CD8-positive, alpha-beta memory T cell (primary cell): ENCODE results near the gene CAMK2D. TPM values are rescaled to one million over a fixed set of nuclear protein-coding genes. Genes with fewer than 3 reads are reported as not detected.

Experiments
- CTCF ChIA-PET: fragments of 350-600 bp; sonication (Branson Sonifier 250); formaldehyde crosslinking; loops from one replicate; lab custom pipeline; 2021; ENCODE audit warnings: antibody characterized with exemption; lab: Charles Lee
- POLR2A ChIA-PET: fragments of 350-600 bp; sonication (Branson Sonifier 250); formaldehyde crosslinking; loops from one replicate; lab custom pipeline; 2021; ENCODE audit warnings: antibody characterized with exemption; lab: Charles Lee
- DNase-seq, 5 donors: peaks; one replicate each; pipeline versions ENCODE4 v3.0.0 to v3.0.0-alpha.2; 2020 to 2022; ENCODE audit warnings: mixed read lengths in 1 of 5
- H3K27ac ChIP-seq: one replicate; pipeline ENCODE4 v1.7.0; 2013; ENCODE audit warnings: low read depth, mild to moderate bottlenecking, low read length, moderate library complexity
- H3K27me3 ChIP-seq: 2 replicates; pipeline ENCODE4 v1.7.0; 2013; ENCODE audit warnings: low read length, mild to moderate bottlenecking; ENCODE audit not compliant: insufficient read depth, poor library complexity, severe bottlenecking
- H3K36me3 ChIP-seq: 2 replicates; pipeline ENCODE4 v1.7.0; 2013; ENCODE audit warnings: mild to moderate bottlenecking, low read length, moderate library complexity; ENCODE audit not compliant: insufficient read depth
- H3K4me1 ChIP-seq: 2 replicates; pipeline ENCODE4 v1.7.0; 2013; ENCODE audit warnings: mild to moderate bottlenecking, low read length, moderate library complexity; ENCODE audit not compliant: insufficient read depth
- H3K4me3 ChIP-seq: 2 replicates; pipeline ENCODE4 v1.7.0; 2013; ENCODE audit warnings: mild to moderate bottlenecking, low read length
- H3K9me3 ChIP-seq: 2 replicates; pipeline ENCODE4 v1.7.0; 2013; ENCODE audit warnings: mild to moderate bottlenecking, low read length
- H3K27ac Mint-ChIP-seq, 8 donors: one replicate each; pipeline ENCODE4 v1.8.0; 2020 to 2021; ENCODE audit warnings: mixed read lengths in 8 of 8, mild to moderate bottlenecking in 6 of 8, inconsistent platforms in 3 of 8, moderate library complexity in 3 of 8
- H3K27me3 Mint-ChIP-seq, 2 donors: one replicate each; pipeline ENCODE4 v1.8.0; 2020 to 2021; ENCODE audit warnings: mixed read lengths in 2 of 2, mild to moderate bottlenecking in 1 of 2, moderate library complexity in 1 of 2
- H3K36me3 Mint-ChIP-seq, 3 donors: one replicate each; pipeline ENCODE4 v1.8.0; 2020 to 2021; ENCODE audit warnings: mixed read lengths in 3 of 3, inconsistent platforms in 1 of 3, mild to moderate bottlenecking in 1 of 3
- H3K4me1 Mint-ChIP-seq, 3 donors: one replicate each; pipeline ENCODE4 v1.8.0; 2020 to 2021; ENCODE audit warnings: mixed read lengths in 3 of 3, inconsistent platforms in 1 of 3, mild to moderate bottlenecking in 1 of 3
- H3K4me3 Mint-ChIP-seq, 7 donors: one replicate each; pipeline ENCODE4 v1.8.0; 2020 to 2021; ENCODE audit warnings: mixed read lengths in 7 of 7, mild to moderate bottlenecking in 6 of 7, moderate library complexity in 4 of 7, inconsistent platforms in 2 of 7
- H3K9me3 Mint-ChIP-seq, 5 donors: one replicate each; pipeline ENCODE4 v1.8.0; 2020 to 2022; ENCODE audit warnings: mixed read lengths in 5 of 5, mild to moderate bottlenecking in 3 of 5, moderate library complexity in 2 of 5, inconsistent platforms in 1 of 5
- polyA plus RNA-seq: library from polyadenylated mRNA; unstranded; fragments of 300-500 nt; fragmentation: Illumina TruSeq; gene quantifications from one replicate; pipeline ENCODE4 v1.2.3, GENCODE V29; 2021
- total RNA-seq, 2 experiments: library from RNA; stranded (reverse); gene quantifications; one replicate each; pipeline ENCODE4 v1.2.3, GENCODE V29; 2021

CAMK2D gene
- total and polyA plus RNA-seq, 3 experiments from 2014 or later, result 19.6 to 57.6 (median 56.0) TPM

- H3K27me3 ChIP-seq, result no peaks in the 10 kb centered on the region
- POLR2A ChIA-PET, result no interaction called here
- no peak for DNase-seq
- no peaks in the 10 kb centered on the region for H3K36me3 ChIP-seq
- Mint-ChIP-seq H3K27ac (no peak overlapping the region), H3K9me3 (no peaks in the 10 kb centered on the region), H3K27me3 (no peaks in the 10 kb centered on the region), H3K4me3 (no peak overlapping the region), H3K36me3 (peaks cover 6 to 21% (median 14%) of the 10 kb centered on the region in 3 donors), H3K4me1 (peaks cover 47 to 62% (median 48%) of the 10 kb centered on the region in 3 donors)
- H3K9me3 ChIP-seq, result no peaks in the 10 kb centered on the region
- H3K4me3 ChIP-seq, result no peak overlapping the region
- no peak overlapping the region for H3K27ac ChIP-seq
- CTCF ChIA-PET, result no interaction called here
- peaks cover 11% of the 10 kb centered on the region for H3K4me1 ChIP-seq
Measured at GRCh38 chr4:113596396-113596795, 165.1 kb downstream of the CAMK2D start.

GRCh38 chr4:113594231-113594556, 167.3 kb downstream of the CAMK2D start:
- peaks cover 43 to 66% (median 54%) of the 10 kb centered on the region in 3 donors for H3K4me1 Mint-ChIP-seq
- H3K4me3 ChIP-seq, result no peak overlapping the region
- CTCF ChIA-PET, result no interaction called here
- no peak overlapping the region for H3K27ac ChIP-seq
- no peaks in the 10 kb centered on the region for H3K27me3 ChIP-seq
- DNase-seq, result no peak
- no peaks in the 10 kb centered on the region for H3K9me3 ChIP-seq
- no peak overlapping the region for H3K4me3 Mint-ChIP-seq
- POLR2A ChIA-PET, result no interaction called here
- H3K4me1 ChIP-seq, result peaks cover 11% of the 10 kb centered on the region
- H3K36me3 ChIP-seq, result no peaks in the 10 kb centered on the region
- H3K36me3 Mint-ChIP-seq, result peaks cover 3 to 18% (median 12%) of the 10 kb centered on the region in 3 donors
- no peaks in the 10 kb centered on the region for H3K9me3 Mint-ChIP-seq
- H3K27ac Mint-ChIP-seq, result peak overlapping the region in 2 of 8 donors; percentile 36 to 55
- H3K27me3 Mint-ChIP-seq, result no peaks in the 10 kb centered on the region

- Mint-ChIP-seq H3K27ac (peak overlapping the region in 2 of 8 donors; percentile 36 to 55), H3K36me3 (peaks cover 9 to 23% (median 12%) of the 10 kb centered on the region in 3 donors), H3K4me1 (peaks cover 48 to 72% (median 59%) of the 10 kb centered on the region in 3 donors), H3K9me3 (no peaks in the 10 kb centered on the region), H3K27me3 (no peaks in the 10 kb centered on the region), H3K4me3 (no peak overlapping the region)
- CTCF ChIA-PET, result interaction anchor here (0.6 kb wide), 1 partner anchor 439 kb away, joined by 3 read pairs; no protein-coding TSS in a partner anchor
- no peak for DNase-seq
- Histone ChIP-seq H3K36me3 (no peaks in the 10 kb centered on the region), H3K27ac (no peak overlapping the region), H3K9me3 (no peaks in the 10 kb centered on the region), H3K4me3 (no peak overlapping the region), H3K27me3 (no peaks in the 10 kb centered on the region), H3K4me1 (peaks cover 11% of the 10 kb centered on the region)
- POLR2A ChIA-PET, result no interaction called here
Measured at GRCh38 chr4:113593400-113594230, 167.9 kb downstream of the CAMK2D start.

GRCh38 chr4:113591982-113592381, 169.6 kb downstream of the CAMK2D start:
- no peak for DNase-seq
- Mint-ChIP-seq H3K36me3 (peaks cover 9 to 18% (median 10%) of the 10 kb centered on the region in 3 donors), H3K9me3 (no peaks in the 10 kb centered on the region), H3K4me3 (no peak overlapping the region), H3K27me3 (no peaks in the 10 kb centered on the region), H3K27ac (peak overlapping the region in 1 of 8 donors; percentile 48), H3K4me1 (peaks cover 45 to 77% (median 56%) of the 10 kb centered on the region in 3 donors)
- Histone ChIP-seq H3K4me3 (no peak overlapping the region), H3K36me3 (no peaks in the 10 kb centered on the region), H3K9me3 (no peaks in the 10 kb centered on the region), H3K27me3 (no peaks in the 10 kb centered on the region), H3K4me1 (peaks cover 11% of the 10 kb centered on the region), H3K27ac (no peak overlapping the region)
- ChIA-PET POLR2A (no interaction called here), CTCF (interaction anchor here (1.3 kb wide), 1 partner anchor 44 kb away, joined by 3 read pairs; no protein-coding TSS in a partner anchor)

- H3K4me1 Mint-ChIP-seq, result peaks cover 26 to 52% (median 39%) of the 10 kb centered on the region in 3 donors
- H3K27ac ChIP-seq, result no peak overlapping the region
- peak overlapping the region in 2 of 8 donors; percentile 35 to 48 for H3K27ac Mint-ChIP-seq
- no peaks in the 10 kb centered on the region for H3K36me3 ChIP-seq
- CTCF ChIA-PET, result no interaction called here
- H3K9me3 ChIP-seq, result no peaks in the 10 kb centered on the region
- no peaks in the 10 kb centered on the region for H3K4me1 ChIP-seq
- POLR2A ChIA-PET, result no interaction called here
- H3K4me3 Mint-ChIP-seq, result no peak overlapping the region
- H3K27me3 ChIP-seq, result no peaks in the 10 kb centered on the region
- H3K27me3 Mint-ChIP-seq, result no peaks in the 10 kb centered on the region
- H3K36me3 Mint-ChIP-seq, result peaks cover 3 to 15% (median 10%) of the 10 kb centered on the region in 3 donors
- no peak for DNase-seq
- H3K9me3 Mint-ChIP-seq, result no peaks in the 10 kb centered on the region
- H3K4me3 ChIP-seq, result no peak overlapping the region
Measured at GRCh38 chr4:113588895-113589668, 172.5 kb downstream of the CAMK2D start.

- H3K4me1 Mint-ChIP-seq, result peaks cover 20 to 43% (median 30%) of the 10 kb centered on the region in 3 donors
- no peak overlapping the region for H3K27ac ChIP-seq
- H3K9me3 Mint-ChIP-seq, result no peaks in the 10 kb centered on the region
- DNase-seq, result no peak
- H3K27me3 Mint-ChIP-seq, result no peaks in the 10 kb centered on the region
- H3K36me3 ChIP-seq, result no peaks in the 10 kb centered on the region
- H3K4me1 ChIP-seq, result no peaks in the 10 kb centered on the region
- H3K4me3 ChIP-seq, result no peak overlapping the region
- H3K36me3 Mint-ChIP-seq, result peaks cover 0 to 11% (median 10%) of the 10 kb centered on the region in 3 donors
- H3K27me3 ChIP-seq, result no peaks in the 10 kb centered on the region
- no peak overlapping the region for H3K27ac Mint-ChIP-seq
- CTCF ChIA-PET, result no interaction called here
- H3K9me3 ChIP-seq, result no peaks in the 10 kb centered on the region
- POLR2A ChIA-PET, result no interaction called here
- no peak overlapping the region for H3K4me3 Mint-ChIP-seq
Measured at GRCh38 chr4:113587640-113588275, 173.8 kb downstream of the CAMK2D start.

- no peaks in the 10 kb centered on the region for H3K27me3 ChIP-seq
- Mint-ChIP-seq H3K36me3 (peaks cover 0 to 11% (median 10%) of the 10 kb centered on the region in 3 donors), H3K4me1 (peaks cover 19 to 41% (median 27%) of the 10 kb centered on the region in 3 donors), H3K9me3 (no peaks in the 10 kb centered on the region), H3K27ac (no peak overlapping the region), H3K4me3 (no peak overlapping the region), H3K27me3 (no peaks in the 10 kb centered on the region)
- no peak overlapping the region for H3K27ac ChIP-seq
- CTCF ChIA-PET, result no interaction called here
- no peaks in the 10 kb centered on the region for H3K9me3 ChIP-seq
- no peak for DNase-seq
- H3K4me1 ChIP-seq, result no peaks in the 10 kb centered on the region
- POLR2A ChIA-PET, result no interaction called here
- H3K4me3 ChIP-seq, result no peak overlapping the region
- no peaks in the 10 kb centered on the region for H3K36me3 ChIP-seq
Measured at GRCh38 chr4:113587156-113587555, 174.4 kb downstream of the CAMK2D start.
